COLO668 (cell line): ENCODE data around the gene GNG14.
"Not testable (repeated sequence)": the region's sequence is repeated elsewhere in the genome, so short reads cannot be mapped to it uniquely, and the experiment has no call there.

ENCODE experiments used
- DNase-seq: peaks from one replicate; lab custom pipeline; 2025; ENCODE audit not compliant: unreplicated experiment; lab: John Stamatoyannopoulos, UW

The GNG14 gene

DNA sequence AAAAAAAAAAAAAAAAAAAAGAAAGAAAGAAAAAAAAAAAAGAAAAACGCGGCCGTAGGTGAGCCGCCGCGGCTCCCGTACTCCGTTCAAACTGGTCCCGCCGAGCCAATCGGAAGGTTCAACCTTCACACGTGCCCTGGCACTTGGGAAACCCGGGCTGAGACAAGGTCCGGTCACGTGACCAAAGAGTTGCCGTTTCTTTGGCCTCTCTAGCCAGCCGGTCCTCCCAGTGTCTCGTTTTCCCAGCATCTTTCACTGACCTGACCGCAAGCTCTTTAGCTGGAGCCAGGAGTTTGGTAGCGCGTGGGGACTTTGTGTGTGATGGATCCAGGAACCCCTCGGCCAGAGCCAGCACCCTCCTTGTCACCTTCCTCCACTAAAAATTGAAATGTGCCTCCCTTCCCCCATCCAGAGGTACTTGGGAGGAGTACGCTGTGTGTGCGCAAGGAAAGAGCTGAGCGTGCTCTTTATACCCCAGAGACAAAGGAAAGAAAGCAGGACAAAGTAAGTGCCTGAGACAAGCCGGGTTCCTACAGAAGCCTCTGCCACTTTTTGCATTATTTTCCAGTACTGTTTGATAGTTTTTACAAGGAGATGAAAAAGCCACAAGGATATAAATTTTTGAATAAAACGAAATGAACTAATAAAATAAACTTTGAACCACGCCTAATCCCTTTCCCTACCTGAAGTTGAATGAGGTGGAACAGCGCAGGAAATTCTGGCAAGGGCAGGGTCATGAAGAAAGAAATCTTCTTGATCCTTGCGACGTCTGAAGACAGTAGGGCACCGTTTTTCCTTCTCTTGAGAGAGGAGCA, 35.0 kb downstream of the GNG14 start:
- peak; percentile 97 for DNase-seq

DNA sequence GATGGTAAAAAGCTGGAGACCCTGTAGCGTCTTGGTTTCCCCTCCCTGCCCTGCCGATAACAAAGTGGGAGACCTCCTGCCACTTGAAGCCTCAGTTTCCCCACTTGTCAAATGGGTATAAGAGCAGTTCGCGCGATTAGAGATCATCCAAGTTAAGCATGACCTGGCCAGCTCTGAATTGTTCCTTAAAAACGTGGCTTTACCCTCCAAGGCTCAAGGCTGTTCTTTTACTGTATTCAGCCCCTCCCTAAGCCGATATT, 35.5 kb downstream of the GNG14 start:
- no peak for DNase-seq

DNA sequence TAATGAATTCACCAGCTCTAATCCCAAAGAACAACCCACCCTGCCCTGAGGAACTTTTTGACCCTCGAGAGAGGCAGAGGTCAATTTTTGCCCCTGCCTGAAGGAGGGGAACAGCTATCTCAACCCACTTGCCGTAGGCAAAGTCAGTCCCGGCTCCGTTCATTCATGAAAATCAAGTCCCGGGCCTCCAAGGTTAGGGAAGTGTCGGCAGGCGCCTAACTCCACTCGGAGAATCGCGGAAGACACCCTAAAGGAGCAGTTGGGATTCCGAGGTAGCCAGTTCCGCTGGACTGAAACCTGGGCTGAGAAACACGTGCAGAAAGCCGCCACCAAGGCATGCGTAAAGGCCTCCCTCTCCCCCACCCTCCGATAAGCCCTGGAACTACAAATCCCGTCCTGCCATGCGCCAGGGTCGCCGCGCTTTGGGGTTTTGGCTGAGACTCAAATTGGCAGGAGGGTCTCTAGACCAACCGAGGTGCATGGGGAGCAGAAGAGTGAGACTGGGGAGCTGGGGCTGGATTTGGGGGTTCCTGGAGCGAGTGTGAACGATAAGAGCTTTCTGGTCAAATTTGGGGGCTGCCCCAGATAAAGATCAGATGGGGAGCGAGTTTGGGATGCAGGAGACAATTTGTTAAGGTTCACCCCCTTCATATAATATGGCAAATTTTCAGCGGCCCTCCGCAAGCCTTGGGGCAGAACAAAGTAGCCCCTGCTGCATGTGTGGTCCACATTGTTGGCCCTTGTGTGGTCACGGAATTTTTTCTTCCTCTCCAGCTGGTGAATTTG, 36.0 kb downstream of the GNG14 start, which contains the start of gene TNPO2:
TSS of gene TNPO2 (minus strand) at position 292 of the 786 bp plus-strand sequence. CDS start 2,955 bp downstream, outside the sequence.
- DNase-seq: peak; percentile 71

DNA sequence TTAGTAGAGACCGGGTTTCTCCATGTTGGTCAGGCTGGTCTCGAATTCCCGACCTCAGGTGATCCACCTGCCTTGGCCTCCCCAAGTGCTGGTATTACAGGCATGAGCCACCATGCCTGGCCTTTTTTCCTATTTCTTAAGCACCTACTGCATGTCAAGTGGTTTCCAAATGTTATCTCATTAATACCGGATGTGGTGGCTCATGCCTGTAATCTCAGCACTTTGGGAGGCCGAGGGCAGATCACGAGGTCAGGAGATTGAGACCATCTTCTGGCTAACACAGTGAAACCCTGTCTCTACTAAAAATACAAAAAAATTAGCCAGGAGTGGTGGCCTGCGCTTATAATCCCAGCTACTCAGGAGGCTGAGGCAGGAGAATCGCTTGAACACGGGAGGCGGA, 37.8 kb downstream of the GNG14 start:
- not testable (repeated sequence) for DNase-seq

DNA sequence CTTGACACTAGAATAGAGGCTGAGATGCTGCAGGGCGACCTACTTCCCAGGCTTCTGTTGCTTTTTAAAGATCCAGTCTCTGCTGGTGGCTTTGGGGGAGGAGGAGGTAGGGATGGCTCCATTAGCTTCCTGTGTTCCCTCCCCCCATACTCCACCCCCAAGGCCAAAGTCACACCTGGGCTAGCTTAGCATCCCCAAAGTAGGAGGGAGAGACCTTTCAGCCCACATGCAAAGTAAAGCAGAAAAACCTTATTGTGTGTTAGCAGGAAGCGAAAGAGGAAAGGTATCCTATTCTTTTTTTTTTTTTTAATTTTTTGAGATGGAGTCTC, 39.2 kb downstream of the GNG14 start:
- no peak for DNase-seq

DNA sequence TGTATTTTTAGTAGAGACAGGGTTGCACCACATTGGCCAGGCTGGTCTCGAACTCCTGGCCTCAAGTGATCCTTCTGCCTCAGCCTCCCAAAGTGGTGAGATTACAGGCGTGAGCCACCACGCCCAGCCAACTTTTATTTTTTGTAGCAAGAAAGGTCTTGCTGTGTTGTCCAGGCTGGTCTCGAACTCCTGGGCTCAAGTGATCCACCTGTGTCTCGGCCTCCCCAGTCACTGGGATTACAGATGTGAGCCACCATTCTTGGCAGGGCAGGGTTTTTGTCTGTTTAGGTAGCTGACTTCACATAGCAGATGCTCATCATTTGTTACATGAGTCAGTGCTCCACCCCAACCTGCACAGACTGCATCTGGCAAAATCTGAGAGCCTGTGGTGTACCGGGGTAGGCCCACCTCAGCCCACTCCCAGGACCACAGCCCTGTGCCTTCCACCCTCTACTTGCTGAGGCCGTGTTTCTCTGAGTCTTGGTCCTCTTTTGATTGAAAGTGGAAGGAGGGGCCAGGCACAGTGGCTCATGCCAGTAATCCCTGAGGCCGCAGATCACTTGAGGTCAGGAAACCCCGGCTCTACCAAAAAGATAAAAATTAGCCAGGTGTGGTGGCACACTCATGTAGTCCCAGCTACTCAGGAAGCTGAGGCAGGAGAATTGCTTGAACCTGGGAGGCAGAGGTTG, 40.1 kb downstream of the GNG14 start:
- no peak for DNase-seq

DNA sequence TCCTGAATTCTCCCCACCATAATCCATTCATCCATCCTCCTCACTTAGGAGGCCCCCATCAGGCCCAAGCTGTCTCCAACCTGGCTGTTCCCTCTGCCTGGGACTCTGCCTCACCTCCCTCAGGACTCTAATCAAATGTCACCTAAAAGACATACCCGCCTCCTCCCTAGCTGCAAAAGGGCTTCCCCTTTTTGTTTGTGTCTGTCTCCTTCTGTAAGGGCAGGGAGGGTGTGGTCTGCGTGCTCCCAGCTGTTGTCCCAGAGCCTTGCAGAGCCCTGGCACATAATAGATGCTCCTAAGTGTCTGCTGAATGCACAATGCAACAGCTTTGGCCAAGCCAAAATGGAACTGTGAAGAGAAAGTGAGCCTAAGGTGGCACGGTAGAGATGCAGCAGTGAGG, 42.3 kb downstream of the GNG14 start:
- no peak for DNase-seq

DNA sequence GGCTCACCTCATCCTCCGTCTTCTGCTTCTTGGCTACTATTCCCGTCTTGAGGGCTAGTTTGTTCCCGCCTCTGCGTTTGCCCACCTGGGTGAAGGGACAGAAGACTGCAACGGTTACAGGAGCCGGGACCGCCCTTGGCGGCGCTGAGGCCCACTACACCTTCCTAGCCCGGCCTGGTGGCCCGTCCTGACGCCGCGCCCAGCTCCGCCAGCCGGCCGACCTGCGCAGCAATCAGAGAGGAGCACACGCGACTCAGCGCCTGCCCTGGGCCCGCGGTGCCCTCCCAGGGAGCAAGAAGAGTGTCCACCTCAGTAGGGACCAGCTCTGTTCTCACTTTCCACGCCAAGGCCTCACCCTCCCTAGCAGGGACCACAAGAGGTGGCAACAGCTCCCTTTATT, 43.5 kb downstream of the GNG14 start:
- no peak for DNase-seq

DNA sequence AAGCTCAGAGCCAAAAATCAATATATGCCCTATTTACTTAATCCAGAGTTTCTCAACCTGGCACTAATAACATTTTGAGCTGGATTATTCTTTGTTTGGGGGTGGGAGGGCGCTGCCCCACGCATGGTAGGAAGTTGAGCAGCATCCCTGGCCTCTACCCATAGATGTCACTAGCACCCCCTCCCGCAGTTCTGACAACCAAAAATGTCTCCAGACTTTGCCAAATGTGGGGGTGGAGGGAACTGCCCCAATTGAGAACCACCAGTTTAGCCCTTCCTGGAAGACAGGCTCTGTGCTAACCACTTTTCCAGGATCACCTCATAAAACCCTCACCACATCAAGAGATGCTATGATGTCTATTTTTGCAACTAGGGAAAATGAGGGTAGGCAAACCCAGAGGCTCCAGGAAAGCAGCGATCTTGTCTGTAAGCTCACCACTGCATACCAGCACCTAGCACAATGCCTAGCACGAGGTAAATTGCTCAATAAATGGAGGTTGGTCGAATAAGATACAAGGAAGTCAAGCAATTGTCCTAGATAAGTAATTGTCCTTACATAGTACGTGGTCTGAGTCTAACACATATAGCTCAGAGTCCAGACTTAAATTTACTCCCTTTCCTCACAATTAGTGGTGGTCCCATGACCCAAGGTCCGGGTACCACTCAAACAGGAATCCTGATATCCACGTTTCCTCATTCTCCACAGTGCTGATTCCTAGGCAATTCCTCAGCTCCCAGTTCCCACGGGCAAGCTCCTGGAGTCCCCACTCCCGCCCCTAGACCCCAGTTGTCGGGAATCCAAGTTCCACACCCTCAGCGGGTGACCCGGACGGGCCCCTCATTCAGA, 45.8 kb downstream of the GNG14 start:
- peak; percentile 18 for DNase-seq

DNA sequence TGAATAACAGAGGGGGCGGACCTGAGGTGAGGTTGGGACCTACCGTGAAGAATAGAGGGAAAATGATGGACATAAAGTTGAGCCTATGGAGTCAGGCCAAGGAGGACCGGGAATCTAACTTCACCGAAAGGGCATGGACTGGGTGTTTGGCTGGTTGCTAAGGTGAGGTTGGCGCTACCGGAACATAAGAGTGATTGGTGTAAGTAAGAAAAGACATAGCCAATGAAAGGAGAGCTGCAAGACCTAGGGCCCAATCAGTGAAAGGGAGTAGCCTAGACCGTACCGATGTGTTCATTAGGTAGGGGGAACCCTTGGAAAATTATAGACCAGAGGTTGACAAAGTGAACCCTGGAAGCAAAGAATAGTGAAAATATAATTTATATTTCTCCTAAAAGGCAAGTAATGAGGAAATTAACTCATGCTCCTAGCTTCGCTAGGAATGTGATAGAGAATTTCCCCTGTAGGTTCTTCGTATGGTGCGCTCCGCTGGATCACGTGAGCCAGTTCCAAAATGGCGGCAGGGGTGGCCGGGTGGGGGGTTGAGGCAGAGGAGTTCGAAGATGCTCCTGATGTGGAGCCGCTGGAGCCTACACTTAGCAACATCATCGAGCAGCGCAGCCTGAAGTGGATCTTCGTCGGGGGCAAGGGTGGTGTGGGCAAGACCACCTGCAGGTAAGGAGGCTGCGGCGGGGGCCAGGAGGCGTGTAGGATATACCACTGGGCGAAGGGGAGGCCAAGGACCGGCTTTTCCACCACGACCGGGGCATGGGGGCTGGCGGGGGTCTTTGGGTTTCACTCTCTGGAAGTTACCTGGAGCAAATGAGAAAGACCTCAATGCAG, 49.4 kb downstream of the GNG14 start, which contains the start of gene GET3:
TSS of gene GET3 (plus strand) at position 503 of the 840 bp plus-strand sequence. CDS start at position 512, 9 bp downstream.
- DNase-seq: peak; percentile 92

DNA sequence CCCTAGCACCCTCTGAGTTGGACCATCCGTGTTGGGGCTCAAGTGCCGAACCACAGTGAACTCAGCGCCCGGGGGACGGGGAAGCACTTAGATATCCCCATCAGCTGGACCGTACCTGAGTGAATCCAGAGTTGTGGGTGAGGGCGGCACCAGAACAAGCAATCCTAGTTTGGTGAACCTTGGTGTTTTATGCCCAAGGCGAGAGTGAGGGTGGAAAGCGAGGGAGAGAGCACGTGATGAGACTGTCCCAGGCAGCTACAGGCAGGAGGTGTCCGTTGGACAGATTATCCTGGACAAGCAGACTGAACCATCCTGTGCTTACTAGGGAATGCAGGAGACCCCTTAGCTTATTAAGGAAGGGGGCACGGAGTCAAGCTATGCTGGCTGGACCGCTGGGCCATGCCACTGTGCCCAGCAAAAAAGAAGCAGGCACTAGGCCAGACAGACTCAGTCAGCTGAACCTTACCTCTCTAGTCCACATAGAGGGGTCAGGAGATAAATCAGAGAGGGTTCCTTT, 50.1 kb downstream of the GNG14 start:
- DNase-seq: no peak
